Measurements from ENCODE around the gene IRAK3.

Gene IRAK3

DNA sequence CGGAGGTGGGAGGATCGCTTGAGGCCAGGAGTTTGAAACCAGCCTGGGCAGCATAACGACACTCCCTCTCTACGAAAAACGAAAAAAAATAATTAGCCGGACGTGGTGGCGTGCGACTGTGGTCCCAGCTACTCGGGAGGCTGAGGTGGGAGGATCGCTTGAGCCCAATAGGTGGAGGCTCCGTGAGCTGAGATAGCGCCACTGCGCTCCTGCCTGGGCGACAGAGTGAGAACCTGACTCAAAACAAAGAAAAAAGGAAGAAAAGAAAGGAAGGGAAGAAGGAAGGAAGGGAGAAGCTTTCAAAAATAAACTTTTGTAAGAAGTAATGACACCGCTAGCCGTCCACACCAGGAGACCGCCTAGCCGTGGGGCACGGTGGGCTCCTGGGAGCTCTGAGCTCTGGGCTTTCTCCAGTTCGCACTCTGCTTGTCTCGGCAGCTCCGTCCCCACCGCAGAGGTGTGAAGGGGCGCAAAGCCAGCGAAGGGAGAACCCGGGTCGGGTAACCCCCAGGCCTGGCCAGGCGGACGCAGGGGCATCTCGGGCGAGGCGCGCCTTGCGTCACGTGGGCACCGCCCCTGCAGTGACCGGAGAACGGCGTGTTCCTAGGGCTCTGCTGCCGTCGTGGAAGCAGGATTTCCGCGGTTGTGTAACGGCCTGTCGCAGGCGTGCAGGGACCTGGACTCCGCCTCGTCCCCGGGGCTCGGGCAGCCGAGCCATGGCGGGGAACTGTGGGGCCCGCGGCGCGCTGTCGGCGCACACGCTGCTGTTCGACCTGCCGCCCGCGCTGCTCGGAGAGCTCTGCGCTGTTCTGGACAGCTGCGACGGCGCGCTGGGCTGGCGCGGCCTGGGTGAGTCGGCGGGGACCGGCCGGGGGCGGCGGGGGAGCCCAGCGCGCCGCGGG, at the start of gene IRAK3:
IRAK3 (plus strand) TSS at position 631 of the 902 bp plus-strand sequence; CDS start at position 717, 86 bp downstream.
- peak; percentile 65 for DNase-seq (ENCODE audit: low spot score)

- DNase-seq (ENCODE audit: low spot score) = no peak
Observed at GRCh38 chr12:66139328-66139727, 49.7 kb upstream of the IRAK3 start.

DNA sequence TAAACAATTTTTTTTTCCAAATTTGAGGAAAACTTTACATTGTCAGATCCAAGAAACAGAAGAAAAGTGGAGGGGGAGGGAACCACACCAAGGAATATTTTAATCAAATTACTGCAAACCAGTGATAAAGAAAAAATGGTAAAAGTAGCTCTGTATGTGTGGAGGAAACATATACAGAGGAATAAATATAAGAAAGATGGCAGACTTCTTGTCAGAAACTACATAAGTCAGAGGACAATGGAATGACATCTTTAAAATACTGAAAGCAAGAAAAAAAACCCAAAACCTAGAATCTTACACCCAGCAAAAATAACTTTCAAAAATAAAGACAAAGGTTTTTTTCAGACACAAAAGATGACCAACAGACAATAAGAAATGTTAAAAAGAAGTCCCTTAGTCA, 48.3 kb upstream of the IRAK3 start:
- no peak for DNase-seq (ENCODE audit: low spot score)

DNA sequence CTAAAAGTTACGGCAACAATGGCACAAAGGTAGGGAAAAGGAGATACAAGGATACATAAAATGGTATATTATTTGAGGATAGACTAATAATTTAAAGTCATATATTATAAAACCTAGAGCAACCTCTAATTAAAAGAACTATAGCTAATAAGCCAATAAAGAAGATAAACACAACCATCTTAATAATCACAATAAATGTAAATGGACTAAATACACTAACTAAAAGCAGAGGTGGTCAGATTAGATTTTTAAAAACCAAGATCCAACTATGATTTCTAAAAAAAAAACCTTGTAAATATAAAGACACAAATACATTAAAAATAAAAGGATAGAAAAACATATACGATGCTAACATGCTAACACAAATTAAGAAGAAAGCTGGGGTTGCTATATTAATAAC, 47.7 kb upstream of the IRAK3 start:
- DNase-seq (ENCODE audit: low spot score) = no peak

- DNase-seq (ENCODE audit: low spot score) = no peak
Observed at GRCh38 chr12:66142826-66143225, 46.2 kb upstream of the IRAK3 start.

DNA sequence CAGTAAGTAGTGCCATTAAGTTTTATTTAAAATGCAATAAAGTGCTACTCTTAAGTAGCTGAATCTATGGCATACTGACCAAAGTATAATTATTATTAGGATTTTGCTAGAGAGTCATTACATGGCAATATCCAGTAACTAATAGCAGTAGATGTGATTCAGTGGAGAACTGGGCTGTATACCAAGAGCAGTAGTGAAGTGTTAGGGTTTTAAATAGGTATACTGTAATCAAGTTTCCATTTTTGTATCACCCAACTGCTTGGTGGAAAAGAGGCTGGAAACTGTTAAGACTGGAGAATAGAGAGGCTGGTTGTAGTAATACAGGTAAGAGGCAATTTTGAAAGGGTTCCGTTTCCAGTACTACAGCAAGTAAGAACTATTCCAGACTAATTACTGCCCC, 45.1 kb upstream of the IRAK3 start:
- no peak for DNase-seq (ENCODE audit: low spot score)

DNA sequence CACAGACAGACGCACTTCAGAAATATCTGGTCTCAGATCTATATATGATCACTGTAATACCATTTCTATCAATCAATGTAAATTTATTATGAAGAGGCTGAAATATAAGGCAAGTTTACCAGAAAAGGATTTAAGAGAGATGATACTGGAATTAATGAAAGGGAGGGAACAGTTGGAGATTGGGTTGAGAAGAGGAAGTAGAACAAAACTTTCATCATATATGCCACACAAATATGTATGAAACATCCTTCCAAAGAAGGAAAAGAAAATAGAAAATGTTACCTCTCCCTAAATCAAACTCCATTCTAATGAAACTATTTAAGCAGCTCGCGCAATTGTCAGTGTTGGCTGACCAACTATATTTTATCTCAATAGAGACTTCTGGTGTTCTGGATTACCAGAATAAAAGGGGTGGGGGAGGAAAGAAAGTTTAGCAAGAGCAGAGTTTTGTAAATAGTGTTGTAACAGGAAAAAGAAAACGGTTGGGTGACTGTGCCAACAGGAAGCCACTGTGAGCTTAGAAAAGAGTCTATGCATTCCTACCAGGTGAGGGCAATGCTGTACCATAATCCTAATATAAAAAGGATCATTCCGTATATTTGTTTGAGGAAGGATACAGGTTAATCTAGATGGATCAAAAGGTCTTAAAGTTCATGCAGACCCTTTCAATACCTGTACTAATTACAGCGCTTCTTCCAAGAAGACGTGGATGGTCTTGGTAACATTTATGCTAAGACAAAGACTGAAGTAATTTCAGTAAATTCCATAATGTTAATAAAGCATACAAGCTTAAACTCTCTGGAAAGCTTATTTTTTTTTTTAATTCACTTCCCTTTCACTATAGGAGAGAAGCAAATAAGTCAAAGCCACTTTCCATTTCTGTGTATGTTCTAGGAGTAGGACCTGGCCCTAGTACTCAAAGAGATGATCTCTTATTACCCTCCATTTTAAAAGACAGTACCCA, 43.9 kb upstream of the IRAK3 start:
- peak; percentile 64 for DNase-seq (ENCODE audit: low spot score)

DNA sequence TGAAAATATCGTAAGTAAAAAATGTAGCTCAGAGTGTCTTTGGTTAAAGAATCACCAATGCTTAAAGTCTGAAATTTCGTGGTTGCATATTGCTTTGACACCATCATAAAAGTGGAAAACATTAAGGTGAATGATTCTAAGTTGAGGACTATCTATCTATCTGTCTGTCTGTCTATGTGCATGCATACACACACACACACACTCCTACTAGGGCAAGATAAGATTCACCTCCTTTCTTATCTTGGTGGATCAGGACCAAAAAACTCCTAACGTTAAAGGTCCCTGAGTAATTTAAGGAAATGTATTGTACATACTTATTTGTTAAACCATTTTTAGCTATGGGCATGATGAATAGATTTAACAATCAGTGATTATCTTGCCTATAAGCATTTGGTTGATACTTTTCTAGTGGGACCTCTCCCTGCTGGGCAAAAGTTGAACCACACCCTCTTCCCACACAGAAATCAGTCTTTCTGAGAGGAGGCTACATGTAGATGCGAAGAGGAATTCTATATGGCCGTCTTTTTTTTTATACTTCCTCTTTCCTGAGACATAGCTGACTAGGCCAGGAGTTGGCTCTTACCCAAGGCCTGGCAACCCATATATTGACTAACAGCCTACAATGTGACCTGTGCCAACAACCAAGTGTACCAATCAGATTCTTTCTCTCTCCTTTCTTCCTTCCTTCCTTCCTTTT, 39.2 kb upstream of the IRAK3 start:
- no peak for DNase-seq (ENCODE audit: low spot score)

DNA sequence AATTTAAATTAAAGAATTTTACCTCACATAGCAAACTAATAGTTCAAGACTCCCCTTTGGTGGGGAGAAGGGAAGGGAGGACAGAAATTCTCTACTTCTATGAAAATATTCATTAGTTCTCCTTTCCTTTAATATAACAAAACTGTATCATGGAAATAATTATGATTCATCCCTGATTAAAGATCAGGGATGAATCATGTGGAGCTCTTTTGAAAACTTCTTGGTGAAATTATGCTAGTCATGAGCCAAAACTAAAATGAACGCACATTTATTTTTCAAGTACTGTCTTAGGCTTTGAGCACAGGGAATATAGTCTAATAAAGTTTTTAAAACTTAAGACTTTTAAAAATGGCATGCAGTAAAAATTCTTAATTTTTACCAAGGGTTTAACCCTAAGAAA, 36.3 kb upstream of the IRAK3 start:
- DNase-seq (ENCODE audit: low spot score) = peak; percentile 56

DNA sequence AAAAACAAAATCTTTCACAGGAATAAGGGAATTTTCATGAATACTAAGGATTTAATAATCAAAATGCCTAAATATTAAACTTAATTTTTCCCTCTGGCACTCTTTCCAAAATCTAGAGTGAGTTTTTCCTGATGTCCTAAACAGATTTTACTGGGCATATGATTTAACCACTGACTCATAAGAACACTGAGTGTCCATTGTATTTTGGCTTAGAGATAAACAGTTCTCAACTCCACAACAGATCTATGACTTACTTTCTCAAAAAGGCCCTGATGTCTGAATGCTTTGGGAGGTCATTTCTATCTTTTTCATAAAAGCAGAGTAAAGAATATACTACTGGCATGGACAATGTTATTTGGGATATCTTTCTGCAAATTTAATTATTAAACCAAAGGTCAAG, 34.2 kb upstream of the IRAK3 start:
- peak; percentile 8 for DNase-seq (ENCODE audit: low spot score)

DNA sequence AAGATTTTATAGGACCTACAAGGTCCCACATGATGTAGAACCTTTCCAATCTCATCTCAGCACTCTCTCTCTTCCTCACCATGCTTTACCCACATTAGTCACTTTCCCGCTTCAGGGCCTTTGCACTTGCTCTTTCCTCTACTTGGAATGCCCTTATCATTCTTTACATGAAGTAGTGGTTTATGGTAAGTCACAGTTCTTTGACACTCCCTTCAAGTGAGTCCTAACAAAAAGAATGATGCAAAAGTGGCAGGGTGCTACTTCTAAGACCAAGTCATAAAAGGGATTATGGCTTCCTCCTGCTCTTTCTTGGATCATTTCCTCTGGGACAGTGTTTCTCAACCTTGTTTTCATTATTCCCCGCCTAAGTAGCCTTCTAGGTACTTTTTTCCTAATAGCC, 32.4 kb upstream of the IRAK3 start:
- DNase-seq (ENCODE audit: low spot score) = no peak

DNA sequence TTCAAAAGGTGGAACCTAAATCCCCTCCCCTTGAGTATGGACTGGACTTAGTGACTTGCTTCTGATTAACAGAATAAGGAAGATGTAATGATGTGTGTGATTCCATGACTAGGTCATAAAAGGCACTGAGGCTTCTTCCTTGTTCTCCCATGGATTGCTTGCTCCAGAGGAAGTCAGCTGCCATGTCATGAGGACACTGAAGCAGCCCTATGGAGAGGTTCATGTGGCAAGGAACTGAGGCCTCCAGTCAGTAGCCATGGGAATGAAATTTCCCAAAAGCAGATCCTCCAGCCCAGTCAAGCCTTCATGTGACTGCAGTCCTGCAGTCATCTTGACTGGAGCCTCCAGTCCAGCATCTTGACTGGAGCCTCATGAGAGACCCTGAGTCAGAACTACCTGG, 29.9 kb upstream of the IRAK3 start:
- no peak for DNase-seq (ENCODE audit: low spot score)

- DNase-seq (ENCODE audit: low spot score) = no peak
Observed at GRCh38 chr12:66160704-66161103, 28.3 kb upstream of the IRAK3 start.

DNA sequence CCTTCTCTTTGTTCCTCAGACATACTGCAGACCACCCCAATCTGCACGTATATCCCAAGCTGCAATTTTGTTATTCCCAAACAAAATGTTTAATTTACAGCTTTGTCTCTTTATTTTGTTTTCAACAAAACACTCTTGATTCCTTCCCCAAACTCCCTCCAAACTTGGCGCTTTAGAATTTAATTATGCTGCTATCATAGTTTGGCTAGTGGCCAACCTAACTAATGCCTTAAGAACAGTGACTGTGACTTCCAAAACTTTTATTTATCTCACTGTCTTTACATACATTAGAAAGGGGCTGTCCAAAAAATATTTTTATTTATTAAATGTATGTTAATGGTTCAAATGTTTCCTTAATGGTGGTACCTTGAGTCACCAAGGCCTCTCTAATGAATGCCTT, 26.3 kb upstream of the IRAK3 start:
- no peak for DNase-seq (ENCODE audit: low spot score)

DNA sequence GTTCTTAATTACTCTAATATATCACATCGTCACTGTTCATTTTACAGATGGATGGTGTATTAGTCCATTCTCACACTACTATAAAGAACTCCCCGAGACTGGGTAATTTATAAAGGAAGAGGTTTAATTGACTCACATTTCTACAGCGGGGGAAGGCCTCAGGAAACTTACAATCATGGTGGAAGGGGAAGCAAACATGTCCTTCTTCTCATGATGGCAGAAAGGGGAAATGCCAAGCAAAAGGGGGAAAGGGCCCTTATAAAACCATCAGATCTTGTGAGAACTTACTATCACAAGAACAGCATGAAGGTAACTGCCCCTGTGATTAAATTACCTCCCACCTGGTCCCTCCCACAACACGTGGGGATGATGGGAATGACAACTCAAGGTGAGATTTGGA, 25.7 kb upstream of the IRAK3 start:
- DNase-seq (ENCODE audit: low spot score) = no peak

DNA sequence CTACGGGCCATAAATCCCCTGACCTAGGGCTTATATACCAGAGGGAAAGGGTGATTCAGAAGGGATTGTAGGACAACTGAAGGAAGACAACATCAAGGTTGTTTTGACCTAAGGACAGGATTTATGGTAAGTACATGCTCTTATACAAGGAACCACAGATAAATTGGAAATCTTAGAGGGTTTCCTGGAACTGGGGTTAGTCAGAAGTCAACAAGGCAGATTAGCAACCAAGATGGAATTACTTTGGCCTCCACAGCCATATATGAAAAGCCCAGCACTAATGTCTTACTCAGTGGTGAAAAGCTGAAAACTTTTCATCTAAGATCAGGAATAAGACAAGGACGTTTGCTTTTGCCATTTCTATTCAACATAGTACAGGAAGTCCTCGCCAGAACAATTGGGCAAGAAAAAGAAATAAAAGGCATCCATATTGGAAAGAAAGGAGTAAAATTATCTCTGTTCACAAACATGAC, 24.6 kb upstream of the IRAK3 start:
- DNase-seq (ENCODE audit: low spot score) = no peak

DNA sequence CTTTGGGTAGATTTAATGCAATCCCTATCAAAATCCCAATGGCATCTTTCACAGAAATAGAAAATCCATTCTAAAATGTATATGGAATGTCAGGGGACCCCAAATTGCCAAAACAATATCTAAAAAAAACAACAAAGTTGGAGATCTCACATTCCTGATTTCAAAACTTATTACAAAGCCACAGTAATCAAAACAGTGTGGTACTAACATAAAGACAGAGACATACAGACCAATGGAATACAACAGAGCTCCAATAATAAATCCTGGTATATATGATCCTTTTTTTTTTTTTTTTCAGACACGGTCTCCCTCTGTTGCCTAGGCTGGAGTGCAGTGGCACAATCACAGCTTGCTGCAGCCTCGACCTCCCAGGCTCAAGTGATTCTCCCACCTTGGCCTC, 23.9 kb upstream of the IRAK3 start:
- DNase-seq (ENCODE audit: low spot score) = no peak

- no peak for DNase-seq (ENCODE audit: low spot score)
Observed at GRCh38 chr12:66166561-66166960, 22.5 kb upstream of the IRAK3 start.

DNA sequence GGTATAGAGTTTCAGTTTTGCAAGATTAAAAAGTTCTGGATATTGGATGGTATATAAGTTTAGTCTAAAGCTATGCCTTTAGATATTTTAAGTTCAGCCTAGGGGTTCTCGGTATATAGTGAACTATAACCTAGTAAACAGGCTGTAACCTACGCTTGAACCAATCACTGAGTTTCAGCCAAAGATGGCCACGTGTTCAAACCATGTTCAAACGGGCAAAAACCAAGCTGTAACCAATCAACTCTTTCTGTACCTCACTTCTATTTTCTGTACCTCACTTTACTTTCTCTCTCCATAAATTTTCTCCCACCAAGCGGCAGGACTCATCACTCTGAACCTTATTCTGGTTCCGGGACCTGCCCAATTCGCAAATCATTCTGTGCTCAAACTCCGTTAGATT, 20.6 kb upstream of the IRAK3 start:
- DNase-seq (ENCODE audit: low spot score) = no peak

DNA sequence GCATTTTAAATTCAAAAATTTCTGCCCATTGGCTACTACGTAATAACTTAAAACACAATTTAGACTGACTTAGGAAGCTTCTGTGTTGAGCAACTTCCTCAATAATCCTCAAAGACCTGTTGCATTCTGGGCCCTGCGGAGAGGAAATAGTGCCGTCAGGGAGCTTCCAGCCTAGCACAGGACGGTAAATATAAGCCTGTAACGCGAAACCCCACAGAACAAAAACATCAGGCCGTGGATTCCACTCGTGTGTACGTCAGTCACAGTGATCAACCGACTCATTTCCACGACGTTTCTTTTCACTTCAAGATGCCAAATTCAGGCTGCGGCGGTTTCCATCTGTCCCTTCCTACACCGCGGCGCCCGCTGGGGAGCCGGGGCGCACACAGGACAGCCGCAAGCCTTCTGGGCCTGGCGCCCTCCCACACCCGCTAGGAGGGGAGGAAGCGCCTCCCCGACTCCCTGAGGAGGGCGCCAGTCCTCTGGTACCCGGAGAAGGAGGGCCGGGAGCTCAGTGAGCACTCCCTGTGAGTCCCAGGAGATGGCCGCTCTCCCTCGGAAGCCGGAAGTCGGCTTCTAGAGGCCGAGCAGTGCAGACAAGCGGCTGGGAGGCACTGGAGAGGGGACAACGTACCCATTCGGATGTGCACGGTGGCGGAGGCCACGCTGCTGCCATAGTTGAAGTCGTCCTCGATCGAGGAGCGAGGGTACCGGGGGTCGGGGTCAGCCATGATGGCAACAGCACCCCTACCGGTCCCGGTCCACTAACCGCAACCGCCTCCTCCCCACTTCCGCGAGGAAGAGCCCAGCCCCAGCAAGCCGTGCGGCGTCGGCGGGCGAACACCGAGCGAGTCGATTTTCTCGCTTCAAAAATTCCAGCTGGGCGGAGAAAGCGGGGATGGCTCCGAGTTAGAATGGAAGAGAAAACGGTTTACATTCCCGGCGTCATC, 19.5 kb upstream of the IRAK3 start, which contains the start of gene TMBIM4:
TMBIM4 (minus strand) TSS at position 776 of the 950 bp plus-strand sequence; CDS start at position 731, 45 bp downstream.
- DNase-seq (ENCODE audit: low spot score) = peak; percentile 94

GRCh38 chr12:66170606-66171005, 18.4 kb upstream of the IRAK3 start:
- DNase-seq (ENCODE audit: low spot score) = no peak

All from GM03348 (cell line).